Panc1 (cell line): ENCODE data around the gene MED7. TPM values are rescaled to one million over a fixed set of nuclear protein-coding genes. Genes with fewer than 3 reads are reported as not detected.

Experiments
- ATAC-seq: fragments of 200-7000 bp; cut with Tn5 transposase; 2 replicates; pipeline ENCODE4 v1.9.1; 2020; ENCODE audit warnings: mild to moderate bottlenecking, moderate library complexity
- BruUV-seq: library from RNA; stranded (reverse); fragments of 400-500 nt; replicated peaks from 2 replicates; lab custom pipeline; 2021; lab: Mats Ljungman, UMichigan
- CTCF ChIA-PET: fragments of 300-600 bp; sonication (Branson Sonifier 250); formaldehyde crosslinking; loops from one replicate; lab custom pipeline; 2022; ENCODE audit warnings: antibody characterized with exemption; lab: Charles Lee
- POLR2A ChIA-PET: fragments of 300-600 bp; sonication (Branson Sonifier 250); formaldehyde crosslinking; loops from one replicate; lab custom pipeline; 2022; ENCODE audit warnings: antibody characterized with exemption; lab: Charles Lee
- DNase-seq: peaks from one replicate; pipeline ENCODE4 v3.0.0-alpha.2; 2010; ENCODE audit warnings: low read depth, low spot score
- H3K27ac ChIP-seq: 2 replicates; pipeline ENCODE4 v1.5.1; 2011; ENCODE audit warnings: mild to moderate bottlenecking, low read length, inconsistent platforms
- H3K27me3 ChIP-seq: fragments of 200-500 bp; sonication (Bioruptor generic); 2 replicates; pipeline ENCODE4 v1.6.0; 2014; ENCODE audit warnings: low read length, inconsistent platforms; ENCODE audit not compliant: control insufficient read depth, insufficient read depth
- H3K36me3 ChIP-seq: fragments of 200-500 bp; sonication (Bioruptor generic); 2 replicates; pipeline ENCODE4 v1.5.1; 2014; ENCODE audit warnings: inconsistent platforms, mild to moderate bottlenecking, low read length, moderate library complexity; ENCODE audit not compliant: control insufficient read depth, insufficient read depth
- H3K4me1 ChIP-seq: 2 replicates; pipeline ENCODE4 v1.5.1; 2011; ENCODE audit warnings: inconsistent platforms, mild to moderate bottlenecking, low read length, moderate library complexity; ENCODE audit not compliant: control insufficient read depth, insufficient read depth
- H3K4me3 ChIP-seq, 2 experiments: 2 replicates each; pipeline ENCODE4 v1.5.1; 2011 to 2012; ENCODE audit warnings: low read depth in 2 of 2, low read length in 2 of 2, mild to moderate bottlenecking in 2 of 2, inconsistent platforms in 1 of 2, moderate library complexity in 1 of 2
- H3K9me3 ChIP-seq: fragments of 200-500 bp; sonication (Bioruptor generic); 2 replicates; pipeline ENCODE4 v1.5.1; 2014; ENCODE audit warnings: low read depth, mild to moderate bottlenecking, inconsistent platforms, low read length, moderate library complexity; ENCODE audit not compliant: control insufficient read depth, insufficient read depth
- CTCF ChIP-seq: fragments of 450-650 bp; IDR thresholded peaks from 2 replicates; pipeline ENCODE4 v1.5.1; 2017; ENCODE audit warnings: mild to moderate bottlenecking
- POLR2AphosphoS5 ChIP-seq: IDR thresholded peaks from 2 replicates; pipeline ENCODE4 v1.6.1; 2012; ENCODE audit warnings: mild to moderate bottlenecking, low read depth, low read length, moderate library complexity
- SIN3A ChIP-seq: IDR thresholded peaks from 2 replicates; pipeline ENCODE4 v1.6.1; 2012; ENCODE audit warnings: low read depth, mild to moderate bottlenecking, low read length, moderate library complexity, borderline replicate concordance; ENCODE audit not compliant: insufficient read depth
- TCF7L2 ChIP-seq: IDR thresholded peaks from 2 replicates; pipeline ENCODE4 v1.6.1; 2011; ENCODE audit warnings: mild to moderate bottlenecking, low read depth, low read length, inconsistent platforms
- in situ Hi-C: cut with HindIII; loops from 2 replicates; pipeline ENCODE4 v1.10.0; 2016; ENCODE audit warnings: low sequenced_read_pairs, low pct_unique_long_range_greater_than_20kb
- intact Hi-C: fragments of 100-400 bp; cut with micrococcal nuclease; formaldehyde crosslinking; loops from one replicate; pipeline ENCODE4 v1.10.0; 2022; ENCODE audit not compliant: unreplicated experiment
- total RNA-seq: library from RNA; stranded (reverse); gene quantifications from one replicate; pipeline ENCODE4 v1.2.1, GENCODE V29; 2021; ENCODE audit not compliant: unreplicated experiment
- TF ChIP-seq, protein P1 (sequence below), 2 experiments: IDR thresholded peaks; 2 replicates each; pipeline ENCODE4 v1.6.1; 2011 to 2012; ENCODE audit warnings: low read depth in 2 of 2, control low read depth in 1 of 2, low read length in 1 of 2, mild to moderate bottlenecking in 1 of 2, moderate library complexity in 1 of 2; ENCODE audit not compliant: insufficient read depth in 1 of 2

The MED7 gene
- total RNA-seq, 1 experiment from 2014 or later, result 9.9 TPM

- TF ChIP-seq, protein P1, sequence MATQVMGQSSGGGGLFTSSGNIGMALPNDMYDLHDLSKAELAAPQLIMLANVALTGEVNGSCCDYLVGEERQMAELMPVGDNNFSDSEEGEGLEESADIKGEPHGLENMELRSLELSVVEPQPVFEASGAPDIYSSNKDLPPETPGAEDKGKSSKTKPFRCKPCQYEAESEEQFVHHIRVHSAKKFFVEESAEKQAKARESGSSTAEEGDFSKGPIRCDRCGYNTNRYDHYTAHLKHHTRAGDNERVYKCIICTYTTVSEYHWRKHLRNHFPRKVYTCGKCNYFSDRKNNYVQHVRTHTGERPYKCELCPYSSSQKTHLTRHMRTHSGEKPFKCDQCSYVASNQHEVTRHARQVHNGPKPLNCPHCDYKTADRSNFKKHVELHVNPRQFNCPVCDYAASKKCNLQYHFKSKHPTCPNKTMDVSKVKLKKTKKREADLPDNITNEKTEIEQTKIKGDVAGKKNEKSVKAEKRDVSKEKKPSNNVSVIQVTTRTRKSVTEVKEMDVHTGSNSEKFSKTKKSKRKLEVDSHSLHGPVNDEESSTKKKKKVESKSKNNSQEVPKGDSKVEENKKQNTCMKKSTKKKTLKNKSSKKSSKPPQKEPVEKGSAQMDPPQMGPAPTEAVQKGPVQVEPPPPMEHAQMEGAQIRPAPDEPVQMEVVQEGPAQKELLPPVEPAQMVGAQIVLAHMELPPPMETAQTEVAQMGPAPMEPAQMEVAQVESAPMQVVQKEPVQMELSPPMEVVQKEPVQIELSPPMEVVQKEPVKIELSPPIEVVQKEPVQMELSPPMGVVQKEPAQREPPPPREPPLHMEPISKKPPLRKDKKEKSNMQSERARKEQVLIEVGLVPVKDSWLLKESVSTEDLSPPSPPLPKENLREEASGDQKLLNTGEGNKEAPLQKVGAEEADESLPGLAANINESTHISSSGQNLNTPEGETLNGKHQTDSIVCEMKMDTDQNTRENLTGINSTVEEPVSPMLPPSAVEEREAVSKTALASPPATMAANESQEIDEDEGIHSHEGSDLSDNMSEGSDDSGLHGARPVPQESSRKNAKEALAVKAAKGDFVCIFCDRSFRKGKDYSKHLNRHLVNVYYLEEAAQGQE (IDR thresholded peaks at IDR 0.05; ENCODE audit: insufficient read depth in 1 of 2, low read depth in 2 of 2, low read length in 1 of 2), result no peak
- TF ChIP-seq POLR2AphosphoS5 (no peak), TCF7L2 (no peak), CTCF (no peak), SIN3A (no peak)
- BruUV-seq, result no TSS peak
- ChIA-PET POLR2A (no interaction called here), CTCF (no interaction called here)
- H3K36me3 ChIP-seq, result no peaks in the 10 kb centered on the region
- DNase-seq, result no peak
- in situ Hi-C loops, result no loop called here
- H3K4me3 ChIP-seq, result no peak overlapping the region
- no peaks in the 10 kb centered on the region for H3K27me3 ChIP-seq
- no peak for ATAC-seq
- intact Hi-C loops, result no loop called here
- H3K27ac ChIP-seq, result no peak overlapping the region
- H3K9me3 ChIP-seq, result no peaks in the 10 kb centered on the region
- no peaks in the 10 kb centered on the region for H3K4me1 ChIP-seq
Measured at GRCh38 chr5:157116483-157116954, 26.1 kb downstream of the MED7 start.

DNA sequence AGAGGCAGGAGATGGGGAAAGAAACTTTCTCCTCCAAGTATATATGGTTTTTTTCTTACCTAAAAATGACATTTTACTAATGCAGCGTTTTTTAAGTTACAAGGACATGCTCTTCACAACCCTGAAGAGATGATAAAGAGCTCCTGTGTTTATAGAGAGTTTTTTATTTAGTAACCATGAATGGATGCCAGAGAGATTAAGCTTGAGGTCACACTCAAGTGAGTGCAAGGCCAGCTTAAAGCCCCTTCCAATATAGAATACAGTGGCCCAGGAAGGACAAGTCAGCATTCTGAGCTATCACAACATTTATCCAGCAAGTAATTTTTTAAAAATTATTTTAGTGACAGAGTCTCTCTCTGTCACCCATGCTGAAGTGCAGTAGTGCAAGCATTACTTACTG is 27.2 kb downstream of the MED7 start:
- Histone ChIP-seq H3K9me3 (no peaks in the 10 kb centered on the region), H3K4me3 (no peak overlapping the region), H3K27me3 (no peaks in the 10 kb centered on the region), H3K36me3 (no peaks in the 10 kb centered on the region), H3K27ac (no peak overlapping the region), H3K4me1 (no peaks in the 10 kb centered on the region)
- TF ChIP-seq, protein P1 (IDR thresholded peaks at IDR 0.05; ENCODE audit: insufficient read depth in 1 of 2, low read depth in 2 of 2, low read length in 1 of 2), result no peak
- TF ChIP-seq TCF7L2, result no peak
- in situ Hi-C loops, result no loop called here
- intact Hi-C loops, result no loop called here
- CTCF ChIA-PET, result interaction anchor here (0.6 kb wide), 1 partner anchor 35 kb away, joined by 4 read pairs; no protein-coding TSS in a partner anchor
- BruUV-seq, result no TSS peak
- no peak for DNase-seq
- ATAC-seq, result no peak
- POLR2A ChIA-PET, result no interaction called here
